DMS153 treated with DMSO at 0.1 percent for 48 hours (cell line): Measurements from ENCODE around the gene SCGB3A2.

Source experiments
- DNase-seq: peaks from one replicate; lab custom pipeline; 2025; ENCODE audit not compliant: unreplicated experiment; lab: John Stamatoyannopoulos, UW

Gene SCGB3A2

GRCh38 chr5:147902609-147903115, 24.2 kb downstream of the SCGB3A2 start:
- DNase-seq: no peak

DNA sequence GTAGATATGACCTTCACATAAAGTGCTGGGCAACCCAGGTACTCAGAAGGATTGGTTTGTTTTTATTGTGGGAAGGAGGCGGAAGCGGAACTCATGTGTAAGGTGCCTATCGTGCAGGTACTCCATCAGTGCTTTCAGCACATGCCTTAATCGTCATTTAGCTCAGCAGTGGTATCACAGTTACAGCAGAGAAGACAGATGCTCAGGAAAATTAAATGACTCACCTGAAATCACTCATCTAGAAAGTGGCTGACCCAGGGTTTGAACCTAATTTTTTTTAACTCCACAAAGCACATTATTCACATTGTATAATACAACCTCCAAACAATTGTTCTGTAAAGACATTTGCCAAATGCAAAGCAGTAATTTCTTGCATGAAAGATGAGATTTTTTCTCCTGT, 25.6 kb downstream of the SCGB3A2 start:
- DNase-seq: no peak

- DNase-seq: no peak
These were observed 28.0 kb downstream of the SCGB3A2 start, which contains the start of gene C5orf46 for GRCh38 chr5:147906326-147907095. C5orf46 (minus strand) TSS chr5:147906538; CDS start chr5:147906501, 37 bp downstream.

DNA sequence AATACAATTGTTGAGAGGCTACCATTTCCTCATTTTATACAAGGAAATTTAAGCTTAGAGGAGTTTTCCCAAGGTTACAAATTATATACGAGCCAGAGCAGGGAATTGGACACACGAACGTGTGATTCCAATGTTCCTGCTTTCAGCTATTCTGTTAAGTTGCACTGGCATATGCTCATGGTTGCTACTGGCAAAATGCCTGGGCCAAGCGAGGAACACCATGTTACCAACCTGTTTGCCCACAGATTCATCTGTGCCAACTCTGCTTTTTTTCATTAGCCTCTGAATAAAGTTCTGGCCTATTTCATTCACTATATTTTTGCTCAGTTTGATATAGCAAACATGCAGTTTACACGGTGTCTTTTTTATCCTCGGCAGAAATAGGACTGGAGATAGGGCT, 32.9 kb downstream of the SCGB3A2 start:
- DNase-seq: no peak

DNA sequence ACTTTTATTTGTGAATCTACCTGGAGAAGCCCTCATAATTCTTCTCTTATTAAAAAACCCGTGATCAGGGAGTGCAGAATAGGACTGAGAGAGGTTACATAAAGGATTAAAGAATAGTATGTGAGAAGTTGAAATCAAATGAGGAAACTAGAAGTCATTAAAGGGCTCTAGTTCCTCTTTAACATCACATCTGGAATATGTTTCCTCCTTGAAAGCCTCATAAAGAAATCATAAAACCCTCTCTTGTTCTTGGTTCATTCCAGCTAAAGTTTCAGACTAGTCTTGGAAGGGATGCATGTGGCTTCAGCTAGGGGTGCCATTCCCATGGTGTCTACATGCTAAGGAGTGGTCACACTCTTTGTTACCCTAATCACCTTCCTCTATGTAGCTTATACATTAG, 33.5 kb downstream of the SCGB3A2 start:
- DNase-seq: no peak

DNA sequence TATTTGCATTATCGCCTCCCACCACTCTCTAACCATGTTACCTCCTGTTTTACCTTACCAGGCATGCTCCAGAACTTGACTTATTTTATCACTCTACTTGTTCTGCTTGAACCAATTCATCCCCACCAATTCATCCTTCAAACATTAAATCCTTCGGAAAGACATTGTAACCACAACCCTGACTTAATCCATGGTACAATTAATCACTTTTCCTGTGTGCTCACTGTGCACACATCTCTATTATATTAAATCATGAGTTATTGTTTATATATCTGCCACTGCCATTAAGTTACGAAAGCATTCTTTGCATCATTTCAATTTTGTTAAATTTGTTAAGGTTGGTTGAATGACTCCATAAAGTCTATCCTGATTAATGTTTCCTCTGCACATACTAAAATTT, 35.3 kb downstream of the SCGB3A2 start:
- DNase-seq: no peak

DNA sequence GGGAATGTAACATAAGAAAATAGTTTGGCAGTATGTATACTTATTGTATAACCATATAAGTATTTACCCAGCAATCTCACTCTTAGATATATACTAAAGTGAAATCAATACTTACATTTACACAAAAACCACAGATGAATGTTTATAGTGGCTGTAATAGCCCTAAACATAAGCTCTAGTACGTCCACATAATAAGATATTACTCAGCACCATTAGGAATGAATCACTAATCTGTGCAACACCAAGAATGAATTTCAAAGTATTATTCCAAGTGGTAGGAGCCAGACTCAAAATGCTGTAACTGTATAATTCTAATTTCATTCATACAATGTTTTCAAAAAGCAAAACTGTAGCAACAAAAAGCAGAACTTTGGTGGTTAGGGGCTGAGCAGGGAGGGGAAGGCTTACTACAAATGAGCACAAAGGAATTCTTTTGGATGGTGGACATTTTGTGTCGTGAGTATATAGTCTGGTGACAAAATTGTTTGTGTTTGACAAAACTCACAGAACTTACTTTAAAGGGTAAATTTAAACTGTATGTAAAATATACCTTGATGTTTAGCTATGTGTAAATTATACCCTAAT, 39.7 kb downstream of the SCGB3A2 start:
- no peak for DNase-seq

GRCh38 chr5:147918899-147919298, 40.4 kb downstream of the SCGB3A2 start:
- DNase-seq: no peak

DNA sequence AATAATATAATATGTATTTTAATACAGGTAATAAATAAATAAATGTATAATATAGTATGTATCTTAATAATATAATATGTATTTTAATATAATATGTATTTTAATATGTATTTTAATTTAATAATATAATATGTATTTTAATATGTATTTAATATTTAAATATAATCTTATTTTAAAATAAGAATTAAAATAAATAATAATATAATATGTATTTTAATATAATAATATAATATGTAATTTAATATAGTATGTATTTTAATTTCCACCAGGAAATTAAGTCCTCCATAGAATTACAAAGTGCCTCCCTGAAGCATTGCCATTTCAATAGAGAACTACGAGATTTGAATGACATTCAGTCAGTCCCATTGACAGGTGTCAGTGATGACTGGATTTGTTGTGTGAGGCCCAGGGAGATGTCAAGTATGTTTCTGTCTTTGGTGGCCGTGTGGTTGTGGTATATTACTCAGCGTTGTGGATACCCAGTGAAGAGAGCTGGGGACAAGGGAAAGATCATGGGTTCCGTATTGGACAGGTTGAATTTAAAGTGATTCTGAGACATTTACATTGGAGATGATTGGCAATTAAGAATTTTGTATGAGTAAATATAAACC, 42.0 kb downstream of the SCGB3A2 start:
- DNase-seq: no peak

DNA sequence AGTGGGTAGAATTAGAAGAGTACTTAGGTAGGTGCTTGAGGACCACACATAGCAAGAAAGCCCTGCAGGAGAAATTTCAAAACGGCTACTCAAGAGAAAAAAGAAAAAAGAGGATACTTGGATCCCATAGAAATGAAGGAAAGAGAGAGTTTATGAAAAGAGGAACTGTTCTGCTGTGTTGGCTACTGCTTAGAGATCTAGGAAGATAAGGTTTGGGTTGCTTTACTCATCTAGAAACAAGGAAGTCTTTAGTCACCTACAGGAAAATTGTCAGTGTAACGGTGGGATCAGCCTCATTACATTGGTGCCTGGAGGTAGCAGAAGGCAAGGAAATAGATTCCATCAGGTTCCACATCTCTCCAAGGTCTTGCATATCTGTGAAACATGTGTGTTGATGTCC, 42.6 kb downstream of the SCGB3A2 start:
- no peak for DNase-seq

- no peak for DNase-seq
These were observed 46.5 kb downstream of the SCGB3A2 start for GRCh38 chr5:147925020-147925419.

GRCh38 chr5:147927901-147928300, 49.4 kb downstream of the SCGB3A2 start:
- no peak for DNase-seq

- no peak for DNase-seq
These were observed 52.3 kb downstream of the SCGB3A2 start for GRCh38 chr5:147930769-147931168.
